Measurements from ENCODE around the gene FBXO31.

FBXO31 gene

GRCh38 chr16:87383505-87384161 is at the start of gene FBXO31:
TSS of gene FBXO31 (minus strand) at chr16:87383776. CDS start at chr16:87383744, 32 bp downstream.
- DNase-seq (ENCODE audit: low spot score): peak; percentile 95

- DNase-seq (ENCODE audit: low spot score): no peak
These were observed 48.8 kb upstream of the FBXO31 start for GRCh38 chr16:87432330-87432915.

GRCh38 chr16:87431926-87432325 is 48.4 kb upstream of the FBXO31 start:
- DNase-seq (ENCODE audit: low spot score): no peak

- DNase-seq (ENCODE audit: low spot score): no peak
These were observed 43.0 kb upstream of the FBXO31 start for GRCh38 chr16:87426423-87427215.

GRCh38 chr16:87425941-87426340 is 42.4 kb upstream of the FBXO31 start:
- DNase-seq (ENCODE audit: low spot score): no peak

GRCh38 chr16:87424266-87424665 is 40.7 kb upstream of the FBXO31 start:
- no peak for DNase-seq (ENCODE audit: low spot score)

GRCh38 chr16:87423429-87423828 is 39.9 kb upstream of the FBXO31 start:
- DNase-seq (ENCODE audit: low spot score): no peak

- DNase-seq (ENCODE audit: low spot score): no peak
These were observed 38.5 kb upstream of the FBXO31 start for GRCh38 chr16:87422106-87422505.

- no peak for DNase-seq (ENCODE audit: low spot score)
These were observed 37.7 kb upstream of the FBXO31 start for GRCh38 chr16:87421003-87421912.

GRCh38 chr16:87420026-87421002 is 36.7 kb upstream of the FBXO31 start:
- no peak for DNase-seq (ENCODE audit: low spot score)

GRCh38 chr16:87418644-87419043 is 35.1 kb upstream of the FBXO31 start:
- no peak for DNase-seq (ENCODE audit: low spot score)

GRCh38 chr16:87418216-87418615 is 34.6 kb upstream of the FBXO31 start:
- DNase-seq (ENCODE audit: low spot score): no peak

GRCh38 chr16:87417528-87417910 is 33.9 kb upstream of the FBXO31 start:
- DNase-seq (ENCODE audit: low spot score): no peak

- no peak for DNase-seq (ENCODE audit: low spot score)
These were observed 33.4 kb upstream of the FBXO31 start for GRCh38 chr16:87416826-87417527.

GRCh38 chr16:87415441-87415840 is 31.9 kb upstream of the FBXO31 start:
- DNase-seq (ENCODE audit: low spot score): no peak

GRCh38 chr16:87414251-87414680 is 30.7 kb upstream of the FBXO31 start:
- peak; percentile 49 for DNase-seq (ENCODE audit: low spot score)

- no peak for DNase-seq (ENCODE audit: low spot score)
These were observed 29.4 kb upstream of the FBXO31 start for GRCh38 chr16:87412996-87413421.

- DNase-seq (ENCODE audit: low spot score): no peak
These were observed 28.9 kb upstream of the FBXO31 start for GRCh38 chr16:87412371-87412995.

GRCh38 chr16:87411375-87412271 is 28.0 kb upstream of the FBXO31 start:
- DNase-seq (ENCODE audit: low spot score): no peak

Measured in activated CD4-positive, alpha-beta T cell treated with anti-CD3 and anti-CD28 coated beads, Interleukin-2, Interleukin-4, amounts not matched to agents 100 ng/mL and 50 ng/mL, durations not matched to agents 16 hours and 8 hours (primary cell).